A673 (cell line): ENCODE measurements around the gene IL21.

Experiments used
- CTCF ChIP-seq: fragments of 300-800, 200-600 bp; sonication (generic); conservative IDR thresholded peaks from 2 replicates; pipeline ENCODE4 v1.5.1; 2017; ENCODE audit warnings: low read depth, mild to moderate bottlenecking, antibody characterized with exemption, low read length, moderate library complexity, mixed read lengths
- EZH2 ChIP-seq: fragments of 200-600 bp; sonication (generic); IDR thresholded peaks from 2 replicates; pipeline ENCODE4 v1.6.1; 2017; ENCODE audit warnings: borderline replicate concordance, low read depth, mild to moderate bottlenecking, mixed read lengths, antibody characterized with exemption, low read length; ENCODE audit not compliant: poor library complexity, severe bottlenecking

- TF ChIP-seq CTCF (peak; percentile 63), EZH2 (no peak)
These were observed 44.3 kb downstream of the IL21 start for GRCh38 chr4:122576261-122577188.
